Measurements from ENCODE around the gene PSME1. TPM values are rescaled to one million over a fixed set of nuclear protein-coding genes. Genes with fewer than 3 reads are reported as not detected.

Gene PSME1
- total and polyA plus RNA-seq, 2 of the 13 experiments (the other 11 are each of a cell fraction or from before 2014, with no cell fraction given) = 159 to 608 TPM

DNA sequence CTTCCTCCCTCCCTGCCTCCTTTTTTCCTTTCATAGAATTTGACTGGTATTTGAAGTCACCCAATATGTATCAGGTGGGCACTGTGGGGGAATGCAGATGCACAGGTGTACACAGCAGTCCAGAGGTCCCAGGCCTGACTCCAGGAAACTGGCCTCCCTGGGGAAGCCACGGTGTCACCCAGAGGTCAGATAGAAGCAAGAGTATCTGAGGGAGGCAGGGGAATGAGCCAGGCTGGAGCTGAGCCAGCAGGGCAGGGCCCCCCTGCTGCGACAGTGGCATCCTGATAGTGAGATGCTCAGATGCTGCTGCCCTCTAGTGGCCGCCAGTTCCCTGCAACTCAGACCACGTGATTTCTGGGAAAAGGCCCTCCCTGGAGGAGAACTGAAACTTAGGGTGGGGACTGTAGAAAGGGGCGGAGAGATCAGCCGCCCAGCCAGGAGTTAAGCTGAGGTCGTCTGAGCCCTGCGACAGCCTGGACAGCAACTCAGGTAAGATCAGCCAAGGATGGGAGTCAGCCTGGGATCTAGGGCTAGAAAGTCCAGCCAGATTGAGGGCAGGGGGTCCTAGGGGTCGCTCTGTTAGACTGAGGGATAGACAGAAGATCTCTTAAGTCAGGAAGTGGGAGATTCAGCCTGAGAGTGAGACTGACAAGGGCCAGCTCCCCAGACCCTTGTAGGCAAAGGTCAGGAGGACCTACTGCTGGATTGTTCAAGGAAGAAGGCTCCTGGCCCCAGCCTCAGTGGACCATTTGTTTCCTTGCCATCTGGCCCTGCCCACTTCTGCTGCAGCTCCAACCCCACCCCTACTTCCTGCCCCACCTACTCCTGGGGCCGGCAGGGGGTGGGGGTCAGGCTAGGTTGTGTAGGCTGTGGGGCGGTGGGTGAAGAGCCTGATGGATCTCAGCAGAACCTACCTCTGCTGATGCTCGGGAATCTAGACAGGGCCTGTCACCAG, 25.1 kb downstream of the PSME1 start, which contains the start of gene IRF9 (continued):
- TF ChIP-seq, protein P1, sequence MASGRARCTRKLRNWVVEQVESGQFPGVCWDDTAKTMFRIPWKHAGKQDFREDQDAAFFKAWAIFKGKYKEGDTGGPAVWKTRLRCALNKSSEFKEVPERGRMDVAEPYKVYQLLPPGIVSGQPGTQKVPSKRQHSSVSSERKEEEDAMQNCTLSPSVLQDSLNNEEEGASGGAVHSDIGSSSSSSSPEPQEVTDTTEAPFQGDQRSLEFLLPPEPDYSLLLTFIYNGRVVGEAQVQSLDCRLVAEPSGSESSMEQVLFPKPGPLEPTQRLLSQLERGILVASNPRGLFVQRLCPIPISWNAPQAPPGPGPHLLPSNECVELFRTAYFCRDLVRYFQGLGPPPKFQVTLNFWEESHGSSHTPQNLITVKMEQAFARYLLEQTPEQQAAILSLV (CRISPR knock-in tag; IDR thresholded peaks at IDR 0.05; ENCODE audit: borderline replicate concordance) = peak; percentile 100
- TF ChIP-seq RBAK (CRISPR knock-in tag; IDR thresholded peaks at IDR 0.05) (peak; percentile 72; the same call in 1 of the 2 replicates), HCFC1 (IDR thresholded peaks at IDR 0.05; ENCODE audit: low read depth, low read length) (peak; percentile 53; the same call in 1 of the 2 replicates), STAG1 (CRISPR knock-in tag; IDR thresholded peaks at IDR 0.05) (peak; percentile 97), ZNF788 (CRISPR knock-in tag; IDR thresholded peaks at IDR 0.05; ENCODE audit: borderline replicate concordance) (peak; percentile 100; the same call in 1 of the 2 replicates), ZNF260 (CRISPR knock-in tag; IDR thresholded peaks at IDR 0.05; ENCODE audit: borderline replicate concordance, low read depth) (no peak; the same call in 1 of the 2 replicates), RFX3 (CRISPR knock-in tag; IDR thresholded peaks at IDR 0.05) (peak; percentile 58; the same call in 1 of the 2 replicates), TCF7 (IDR thresholded peaks at IDR 0.05; ENCODE audit: low read depth) (no peak), ZNF75D (CRISPR knock-in tag; IDR thresholded peaks at IDR 0.05; ENCODE audit: borderline replicate concordance) (no peak), ZNF225 (CRISPR knock-in tag; IDR thresholded peaks at IDR 0.05) (peak; percentile 97), MATR3 (CRISPR knock-in tag; IDR thresholded peaks at IDR 0.05) (peak; percentile 36), NFE2L1 (CRISPR knock-in tag; IDR thresholded peaks at IDR 0.05; ENCODE audit: borderline replicate concordance) (no peak), ZNF556 (CRISPR knock-in tag; IDR thresholded peaks at IDR 0.05; ENCODE audit: borderline replicate concordance) (peak; percentile 92; the same call in 1 of the 2 replicates), TMF1 (CRISPR knock-in tag; IDR thresholded peaks at IDR 0.05; ENCODE audit: low read depth) (peak; percentile 38; the same call in 1 of the 2 replicates)
- TF ChIP-seq, protein P2, sequence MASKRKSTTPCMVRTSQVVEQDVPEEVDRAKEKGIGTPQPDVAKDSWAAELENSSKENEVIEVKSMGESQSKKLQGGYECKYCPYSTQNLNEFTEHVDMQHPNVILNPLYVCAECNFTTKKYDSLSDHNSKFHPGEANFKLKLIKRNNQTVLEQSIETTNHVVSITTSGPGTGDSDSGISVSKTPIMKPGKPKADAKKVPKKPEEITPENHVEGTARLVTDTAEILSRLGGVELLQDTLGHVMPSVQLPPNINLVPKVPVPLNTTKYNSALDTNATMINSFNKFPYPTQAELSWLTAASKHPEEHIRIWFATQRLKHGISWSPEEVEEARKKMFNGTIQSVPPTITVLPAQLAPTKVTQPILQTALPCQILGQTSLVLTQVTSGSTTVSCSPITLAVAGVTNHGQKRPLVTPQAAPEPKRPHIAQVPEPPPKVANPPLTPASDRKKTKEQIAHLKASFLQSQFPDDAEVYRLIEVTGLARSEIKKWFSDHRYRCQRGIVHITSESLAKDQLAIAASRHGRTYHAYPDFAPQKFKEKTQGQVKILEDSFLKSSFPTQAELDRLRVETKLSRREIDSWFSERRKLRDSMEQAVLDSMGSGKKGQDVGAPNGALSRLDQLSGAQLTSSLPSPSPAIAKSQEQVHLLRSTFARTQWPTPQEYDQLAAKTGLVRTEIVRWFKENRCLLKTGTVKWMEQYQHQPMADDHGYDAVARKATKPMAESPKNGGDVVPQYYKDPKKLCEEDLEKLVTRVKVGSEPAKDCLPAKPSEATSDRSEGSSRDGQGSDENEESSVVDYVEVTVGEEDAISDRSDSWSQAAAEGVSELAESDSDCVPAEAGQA (IDR thresholded peaks at IDR 0.05; ENCODE audit: low read depth) = peak; percentile 85
- TF ChIP-seq, protein P2 (CRISPR knock-in tag; IDR thresholded peaks at IDR 0.05; ENCODE audit: borderline replicate concordance) = no peak
- TF ChIP-seq, protein P3, sequence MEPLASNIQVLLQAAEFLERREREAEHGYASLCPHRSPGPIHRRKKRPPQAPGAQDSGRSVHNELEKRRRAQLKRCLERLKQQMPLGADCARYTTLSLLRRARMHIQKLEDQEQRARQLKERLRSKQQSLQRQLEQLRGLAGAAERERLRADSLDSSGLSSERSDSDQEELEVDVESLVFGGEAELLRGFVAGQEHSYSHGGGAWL (CRISPR knock-in tag; IDR thresholded peaks at IDR 0.05) = peak; percentile 98
- TF ChIP-seq, protein P4, sequence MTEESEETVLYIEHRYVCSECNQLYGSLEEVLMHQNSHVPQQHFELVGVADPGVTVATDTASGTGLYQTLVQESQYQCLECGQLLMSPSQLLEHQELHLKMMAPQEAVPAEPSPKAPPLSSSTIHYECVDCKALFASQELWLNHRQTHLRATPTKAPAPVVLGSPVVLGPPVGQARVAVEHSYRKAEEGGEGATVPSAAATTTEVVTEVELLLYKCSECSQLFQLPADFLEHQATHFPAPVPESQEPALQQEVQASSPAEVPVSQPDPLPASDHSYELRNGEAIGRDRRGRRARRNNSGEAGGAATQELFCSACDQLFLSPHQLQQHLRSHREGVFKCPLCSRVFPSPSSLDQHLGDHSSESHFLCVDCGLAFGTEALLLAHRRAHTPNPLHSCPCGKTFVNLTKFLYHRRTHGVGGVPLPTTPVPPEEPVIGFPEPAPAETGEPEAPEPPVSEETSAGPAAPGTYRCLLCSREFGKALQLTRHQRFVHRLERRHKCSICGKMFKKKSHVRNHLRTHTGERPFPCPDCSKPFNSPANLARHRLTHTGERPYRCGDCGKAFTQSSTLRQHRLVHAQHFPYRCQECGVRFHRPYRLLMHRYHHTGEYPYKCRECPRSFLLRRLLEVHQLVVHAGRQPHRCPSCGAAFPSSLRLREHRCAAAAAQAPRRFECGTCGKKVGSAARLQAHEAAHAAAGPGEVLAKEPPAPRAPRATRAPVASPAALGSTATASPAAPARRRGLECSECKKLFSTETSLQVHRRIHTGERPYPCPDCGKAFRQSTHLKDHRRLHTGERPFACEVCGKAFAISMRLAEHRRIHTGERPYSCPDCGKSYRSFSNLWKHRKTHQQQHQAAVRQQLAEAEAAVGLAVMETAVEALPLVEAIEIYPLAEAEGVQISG (CRISPR knock-in tag; IDR thresholded peaks at IDR 0.05) = peak; percentile 96

Measured in HepG2 (cell line).